ENCODE measurements around the gene CAPN2.
"Not testable (repeated sequence)": the region's sequence is repeated elsewhere in the genome, so short reads cannot be mapped to it uniquely, and the experiment has no call there.

CAPN2 gene

GRCh38 chr1:223717123-223717522 is 4.8 kb downstream of the CAPN2 start:
- DNase-seq (ENCODE audit: low read depth in 3 of 3): no peak

DNA sequence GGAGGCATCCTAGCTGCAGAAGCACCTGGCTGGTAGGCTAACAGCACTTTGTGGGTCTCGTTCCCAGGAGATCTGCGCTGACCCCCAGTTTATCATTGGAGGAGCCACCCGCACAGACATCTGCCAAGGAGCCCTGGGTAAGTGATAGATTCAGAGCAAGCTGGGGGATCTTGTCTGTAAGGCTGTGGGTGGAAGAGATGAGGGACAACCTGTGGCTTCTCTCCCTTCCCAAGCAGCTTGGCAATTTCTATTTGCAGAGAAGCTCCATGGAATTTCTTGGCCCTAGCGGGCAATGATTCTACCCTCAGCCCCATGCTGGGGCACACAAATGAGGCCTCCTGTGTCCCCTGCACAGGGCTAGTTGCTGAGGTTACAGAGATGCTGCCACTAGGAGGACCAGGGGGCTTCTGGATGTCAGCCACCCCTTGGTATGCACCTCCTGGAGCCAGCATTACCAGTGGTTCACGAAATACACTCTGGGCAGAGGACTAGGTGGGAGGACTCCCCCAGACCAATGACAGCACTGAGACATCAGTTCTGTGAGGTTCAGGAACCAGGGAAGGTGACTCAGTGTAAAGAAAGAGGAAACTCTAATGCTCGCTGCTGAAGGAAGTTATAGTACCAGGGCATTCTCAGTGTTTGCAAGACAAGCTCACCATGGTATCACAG is 5.5 kb downstream of the CAPN2 start:
- DNase-seq (ENCODE audit: low read depth in 3 of 3): no peak

GRCh38 chr1:223718850-223719249 is 6.5 kb downstream of the CAPN2 start:
- no peak for DNase-seq (ENCODE audit: low read depth in 3 of 3)

DNA sequence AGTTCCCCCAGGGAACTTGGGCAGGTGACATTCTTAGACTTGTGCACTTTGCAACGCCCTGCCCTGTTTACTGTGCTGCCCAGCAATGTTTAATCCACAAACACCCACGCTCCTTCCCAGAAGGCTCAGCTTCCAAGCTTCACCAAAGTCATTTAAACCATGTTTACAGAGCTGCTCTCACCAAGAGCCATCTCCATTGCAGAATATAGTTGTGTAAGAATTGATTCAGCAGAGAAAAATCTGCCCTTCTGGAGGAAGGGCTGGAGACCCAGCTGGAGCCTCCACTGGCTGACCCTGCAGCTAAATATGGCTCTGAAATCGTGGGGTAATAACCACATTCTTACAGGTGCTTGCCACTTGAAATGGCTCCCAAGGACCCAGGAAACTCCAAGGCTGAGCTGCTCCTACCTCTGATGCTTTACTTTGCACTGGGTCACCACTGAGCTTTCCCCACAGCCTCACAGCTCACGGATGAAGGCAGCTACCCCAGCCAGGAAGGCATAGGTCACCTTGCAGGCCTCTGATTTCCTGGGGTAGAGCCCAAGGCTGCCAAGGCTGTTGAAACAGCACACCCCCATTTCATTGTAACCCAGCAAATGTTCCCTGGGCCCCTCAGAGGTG is 8.7 kb downstream of the CAPN2 start:
- DNase-seq (ENCODE audit: low read depth in 3 of 3): no peak

DNA sequence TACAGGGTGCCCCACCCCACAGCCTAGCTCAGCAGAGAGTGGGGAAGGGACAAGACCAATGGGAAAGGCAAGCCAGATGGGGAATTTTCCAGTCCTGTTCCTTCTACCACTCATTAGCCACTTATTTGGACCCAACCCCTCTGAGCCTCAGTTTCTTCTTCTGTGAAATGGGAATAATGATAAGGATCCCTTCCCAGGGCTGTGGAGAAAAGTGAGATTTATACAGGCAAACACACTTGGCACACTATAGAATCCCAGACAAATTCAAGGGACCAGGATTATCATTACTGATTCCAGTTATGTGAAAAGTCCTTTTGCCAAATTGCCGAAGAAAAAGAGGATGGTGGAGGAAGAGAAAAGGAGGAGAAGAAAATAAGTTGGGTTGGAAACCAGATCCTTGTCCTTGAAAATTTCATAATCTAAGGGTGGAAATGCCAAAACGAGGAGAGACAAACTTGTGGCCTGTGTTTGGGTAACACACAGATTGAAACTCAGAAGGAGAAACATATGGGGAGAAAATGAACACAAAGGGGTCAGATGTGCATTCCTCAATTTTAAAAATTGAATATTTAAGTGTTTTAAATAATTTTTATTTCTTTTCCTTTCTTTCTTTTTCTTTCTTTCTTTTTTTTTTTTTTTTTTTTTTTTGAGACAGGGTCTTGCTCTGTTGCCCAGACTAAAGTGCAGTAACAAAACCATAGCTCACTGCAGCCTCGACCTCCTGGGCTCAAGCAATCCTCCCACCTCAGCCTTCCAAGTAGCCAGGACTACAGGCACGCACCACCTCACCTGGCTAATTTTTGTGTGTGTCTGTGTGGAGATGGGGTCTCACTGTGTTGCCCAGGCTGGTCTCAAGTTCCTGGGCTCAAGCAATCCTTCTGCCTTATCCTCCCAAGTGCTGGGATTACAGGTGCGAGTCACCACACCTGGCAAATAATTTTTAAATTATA is 9.6 kb downstream of the CAPN2 start:
- DNase-seq (ENCODE audit: low read depth in 3 of 3): no peak

- DNase-seq (ENCODE audit: low read depth in 3 of 3): no peak
These were observed 11.1 kb downstream of the CAPN2 start for GRCh38 chr1:223723351-223723904.

DNA sequence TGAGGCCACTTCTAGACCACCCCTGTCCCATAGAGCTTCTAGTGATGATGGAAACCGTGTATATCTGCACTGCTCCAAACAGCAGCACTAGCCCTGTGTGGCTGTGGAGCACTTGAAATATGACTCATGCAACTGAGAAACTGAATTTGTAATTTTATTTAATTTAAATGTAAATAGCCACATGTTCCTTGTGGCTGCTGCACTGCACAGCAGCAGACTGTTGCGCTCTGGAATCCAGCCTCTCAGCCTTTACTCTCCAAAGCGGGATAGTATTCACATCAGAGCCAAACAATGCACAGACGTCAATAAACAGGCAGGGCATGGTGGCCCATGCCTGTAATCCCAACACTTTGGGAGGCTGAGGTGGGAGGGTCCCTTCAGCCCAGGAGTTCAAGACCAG is 12.0 kb downstream of the CAPN2 start:
- no peak for DNase-seq (ENCODE audit: low read depth in 3 of 3)

- no peak for DNase-seq (ENCODE audit: low read depth in 3 of 3)
These were observed 13.2 kb downstream of the CAPN2 start for GRCh38 chr1:223725578-223725977.

- peak; percentile 60 to 90 (median 86) for DNase-seq (ENCODE audit: low read depth in 3 of 3)
These were observed 14.2 kb downstream of the CAPN2 start for GRCh38 chr1:223726380-223727001.

GRCh38 chr1:223727541-223727940 is 15.2 kb downstream of the CAPN2 start:
- no peak for DNase-seq (ENCODE audit: low read depth in 3 of 3)

GRCh38 chr1:223729906-223730305 is 17.6 kb downstream of the CAPN2 start:
- DNase-seq (ENCODE audit: low read depth in 3 of 3): no peak

DNA sequence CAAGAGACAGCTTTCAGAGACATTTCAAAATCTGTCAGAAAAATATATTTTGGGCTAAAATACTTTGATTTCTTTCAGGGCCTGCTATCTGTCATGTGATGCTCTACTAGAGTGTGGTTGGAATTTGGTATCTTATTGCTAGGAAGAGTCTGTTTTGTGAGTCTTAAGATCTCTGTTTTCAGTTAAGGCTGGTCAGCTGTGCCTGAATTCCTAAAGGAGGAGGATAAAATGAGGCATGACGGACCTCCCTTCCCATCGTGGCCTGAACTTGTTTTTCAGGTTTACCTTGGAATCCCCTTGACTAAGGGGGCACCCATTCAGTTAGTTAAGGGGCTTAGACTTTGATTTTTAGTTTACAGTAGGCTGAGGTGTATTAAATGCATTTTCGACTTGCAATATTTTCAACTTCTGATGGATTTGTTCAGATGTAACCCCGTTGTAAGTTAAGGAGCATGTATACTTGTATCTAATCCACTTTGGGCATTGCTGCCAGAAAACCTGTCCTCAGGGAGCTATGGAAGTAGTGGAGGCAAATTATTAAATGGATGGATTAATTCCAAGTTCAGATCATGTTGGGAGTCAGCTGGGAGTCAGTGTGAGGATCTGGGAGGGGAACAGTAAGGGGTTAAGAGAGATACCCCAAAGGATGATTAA is 18.3 kb downstream of the CAPN2 start:
- DNase-seq (ENCODE audit: low read depth in 3 of 3): no peak

DNA sequence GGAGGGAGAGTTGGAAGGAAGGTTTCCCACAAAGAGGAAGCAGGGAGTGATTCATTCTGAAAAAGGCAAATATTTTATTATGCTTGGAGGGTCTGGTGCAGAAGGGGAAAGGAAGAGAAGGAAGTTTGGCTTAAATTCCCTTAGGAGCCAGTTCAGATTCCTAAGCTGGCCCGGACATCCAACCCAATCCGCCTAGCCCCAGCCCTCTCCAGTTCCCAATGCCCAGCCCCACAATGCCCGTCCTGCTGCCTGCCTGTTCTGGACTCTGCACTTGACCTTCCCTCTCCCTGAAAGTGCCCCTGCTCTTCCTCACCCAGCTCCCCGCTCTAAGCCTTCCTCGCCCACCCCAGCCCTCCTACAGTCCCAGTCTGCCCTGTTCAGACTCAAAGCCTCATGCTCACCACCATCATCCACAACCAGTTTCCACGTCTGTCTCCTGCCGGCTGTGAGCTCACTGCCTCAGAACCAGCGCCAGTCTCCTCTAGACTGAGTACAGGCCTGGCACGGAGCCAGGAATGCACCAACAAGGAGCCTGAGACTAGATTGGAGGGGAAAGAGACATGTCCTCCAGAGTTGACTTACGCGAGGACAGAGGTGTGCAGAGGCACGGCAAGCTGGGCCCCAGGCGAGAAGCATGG is 18.9 kb downstream of the CAPN2 start:
- DNase-seq (ENCODE audit: low read depth in 3 of 3): no peak

- no peak for DNase-seq (ENCODE audit: low read depth in 3 of 3)
These were observed 20.9 kb downstream of the CAPN2 start for GRCh38 chr1:223732993-223733798.

DNA sequence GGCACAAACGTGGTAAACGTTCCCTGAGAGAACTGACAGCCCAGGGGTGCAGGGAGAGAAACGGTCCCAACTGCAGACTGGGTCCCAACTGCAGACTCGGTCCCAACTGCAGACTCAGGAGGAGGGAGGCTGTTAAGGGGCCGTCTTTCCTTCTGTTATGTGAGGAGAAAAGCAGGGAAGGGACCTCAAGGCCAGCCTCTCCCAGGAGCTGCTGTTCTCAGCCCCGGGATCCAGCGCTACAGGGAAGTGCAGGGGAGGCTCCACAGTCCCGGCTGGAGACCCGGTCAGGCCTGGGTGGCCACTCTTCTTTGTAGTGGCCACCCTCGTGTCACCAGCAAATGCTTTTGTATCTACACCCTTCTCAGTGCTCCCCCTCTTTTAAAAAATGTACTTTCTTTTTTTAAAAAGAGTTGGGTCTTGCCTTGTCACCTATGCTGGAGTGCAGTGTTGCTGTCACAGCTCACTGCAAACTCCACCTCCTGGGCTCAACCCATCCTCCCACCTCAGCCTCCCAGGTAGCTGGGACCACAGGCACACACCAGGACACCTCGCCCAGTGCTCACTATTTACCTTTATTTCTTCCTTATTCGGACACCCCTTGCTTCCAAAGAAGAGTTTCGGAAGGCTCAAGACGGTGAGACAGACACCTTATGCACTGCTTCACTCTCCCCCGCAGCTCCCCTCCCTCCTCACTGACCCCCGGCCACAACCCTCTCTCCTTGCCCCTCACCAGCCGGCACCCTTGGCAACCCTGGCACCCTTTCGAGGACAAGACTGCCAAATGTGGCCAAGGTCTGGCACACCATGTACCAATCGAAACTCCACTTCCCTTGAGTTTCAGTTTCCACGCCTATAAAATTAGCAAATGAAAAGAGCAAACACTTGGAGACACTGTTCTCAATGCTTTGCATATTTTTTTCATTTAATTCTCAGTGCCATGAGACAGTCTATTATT is 21.8 kb downstream of the CAPN2 start:
- no peak for DNase-seq (ENCODE audit: low read depth in 3 of 3)

DNA sequence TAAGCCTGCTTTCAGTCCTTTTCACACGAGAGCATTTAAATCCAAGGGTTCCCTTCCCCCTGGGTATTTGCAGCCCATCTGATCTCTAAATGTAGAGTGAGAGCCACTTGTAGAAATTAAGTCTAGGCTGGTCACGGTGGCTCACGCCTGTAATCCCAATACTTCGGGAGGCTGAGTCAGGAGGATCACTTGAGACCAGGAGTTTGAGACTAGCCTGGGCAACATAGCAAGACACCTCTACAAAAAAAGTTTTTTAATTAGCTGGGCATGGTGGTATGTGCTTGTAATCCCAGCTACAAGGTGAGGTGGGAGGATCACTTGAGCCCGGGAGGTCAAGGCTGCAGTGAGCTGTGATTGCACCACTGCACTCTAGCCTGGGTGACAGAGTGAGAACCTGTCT is 24.3 kb downstream of the CAPN2 start:
- not testable (repeated sequence) for DNase-seq (ENCODE audit: low read depth in 3 of 3)

- no peak for DNase-seq (ENCODE audit: low read depth in 3 of 3)
These were observed 25.0 kb downstream of the CAPN2 start for GRCh38 chr1:223737342-223737741.

- no peak for DNase-seq (ENCODE audit: low read depth in 3 of 3)
These were observed 26.4 kb downstream of the CAPN2 start for GRCh38 chr1:223738465-223739365.
